Activated CD8-positive, alpha-beta memory T cell treated with anti-CD3 and anti-CD28 coated beads for 1 hour (primary cell): ENCODE data around the gene SNX10.

Source experiments
- DNase-seq, 2 donors: peaks; one replicate each; pipeline ENCODE4 v3.0.0-alpha.2; 2020; ENCODE audit warnings: low read depth in 1 of 2; ENCODE audit errors: extremely low read depth in 1 of 2

The SNX10 gene

GRCh38 chr7:26398756-26399509, 107.3 kb downstream of the SNX10 start:
- no peak for DNase-seq

DNA sequence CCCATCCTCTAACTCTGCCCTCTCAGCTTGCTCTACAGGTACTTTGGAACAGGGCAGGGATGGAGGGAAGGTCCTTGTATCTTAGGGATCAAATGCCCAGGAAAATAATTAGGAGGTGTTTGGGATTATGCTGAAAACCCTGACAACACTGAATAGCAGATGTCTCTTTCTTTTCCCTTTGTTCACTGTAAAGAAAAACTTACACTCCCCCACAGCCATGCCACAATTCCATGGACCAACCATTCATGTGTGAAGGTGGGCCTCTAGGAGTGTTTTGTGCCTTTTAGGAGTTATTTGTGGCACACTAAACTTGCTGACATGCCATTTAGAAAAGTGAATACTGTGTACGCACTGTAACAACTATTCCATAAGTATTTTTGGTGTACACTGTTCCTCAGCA, 108.1 kb downstream of the SNX10 start:
- no peak for DNase-seq

DNA sequence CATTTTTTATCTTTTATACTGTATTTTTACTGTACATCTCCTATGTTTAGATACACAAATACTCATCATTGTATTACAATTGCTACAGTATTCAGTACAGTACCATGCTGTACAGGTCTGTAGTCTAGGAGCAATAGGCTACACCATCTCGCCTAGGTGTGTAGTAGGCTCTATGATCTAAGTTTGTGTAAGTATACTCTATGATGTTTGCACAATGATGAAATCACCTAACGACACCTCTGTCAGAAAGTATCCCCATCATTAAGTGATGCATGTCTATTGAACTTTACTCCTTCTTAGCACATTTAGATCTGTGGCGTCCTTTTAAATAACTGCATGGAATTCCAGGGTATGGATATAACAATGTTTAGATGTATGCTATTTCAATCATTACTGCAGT, 112.0 kb downstream of the SNX10 start:
- no peak for DNase-seq

DNA sequence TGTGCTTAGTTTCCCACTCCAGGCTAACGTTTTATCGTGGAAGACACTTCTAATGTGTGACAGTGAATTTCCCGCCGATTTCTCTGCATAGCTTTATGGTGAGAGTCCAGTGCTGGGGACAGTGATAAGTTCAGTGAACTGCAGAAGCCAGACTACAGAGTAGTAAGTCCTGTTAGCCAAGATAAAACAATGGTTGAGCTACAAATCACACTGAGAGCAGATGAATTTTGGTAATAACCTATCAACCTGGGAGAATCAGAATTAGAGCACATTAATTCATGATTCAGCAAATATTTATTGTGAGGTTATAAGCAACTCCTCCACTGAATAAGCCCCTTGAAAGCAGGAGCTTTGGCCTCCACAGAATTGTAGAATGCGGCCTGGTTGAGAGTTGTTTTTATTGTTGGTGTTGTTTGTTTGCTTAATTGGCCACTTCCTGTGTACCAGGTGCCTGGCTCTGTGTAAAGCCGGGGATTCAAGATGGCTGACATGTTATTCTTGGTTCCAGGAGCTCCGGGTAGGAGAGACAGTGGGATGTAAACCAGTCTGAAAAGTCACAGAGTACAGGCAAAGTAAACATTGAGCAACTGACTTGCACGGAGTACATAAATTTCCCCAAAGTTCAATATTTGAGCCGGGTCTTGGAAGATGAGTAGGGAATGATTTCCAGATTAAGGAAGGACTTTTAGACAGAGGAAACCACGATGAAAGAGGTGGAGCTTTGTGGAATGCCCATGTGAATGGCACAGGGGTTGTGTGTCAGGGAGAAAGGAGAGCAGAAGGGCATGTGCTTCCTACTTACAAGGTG, 112.7 kb downstream of the SNX10 start:
- DNase-seq = no peak

DNA sequence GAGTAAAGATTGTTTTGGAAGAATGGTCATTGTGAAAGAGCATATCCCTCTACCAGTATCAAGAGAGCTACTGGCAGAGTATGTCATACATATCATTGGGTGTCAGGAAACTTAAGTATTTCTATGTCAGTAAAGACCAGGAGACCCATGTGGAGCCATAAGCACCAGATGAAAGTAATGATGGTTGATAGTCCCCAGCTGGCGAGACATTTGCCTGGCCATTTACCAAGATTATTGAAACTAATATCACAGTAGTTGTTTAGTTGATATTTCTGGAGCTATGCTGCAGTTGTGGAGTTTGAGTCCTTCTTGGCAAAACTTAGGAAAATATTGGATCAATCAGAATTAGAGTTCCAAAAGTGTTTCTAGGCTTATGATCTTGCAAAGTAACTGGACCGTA, 114.8 kb downstream of the SNX10 start:
- no peak for DNase-seq

DNA sequence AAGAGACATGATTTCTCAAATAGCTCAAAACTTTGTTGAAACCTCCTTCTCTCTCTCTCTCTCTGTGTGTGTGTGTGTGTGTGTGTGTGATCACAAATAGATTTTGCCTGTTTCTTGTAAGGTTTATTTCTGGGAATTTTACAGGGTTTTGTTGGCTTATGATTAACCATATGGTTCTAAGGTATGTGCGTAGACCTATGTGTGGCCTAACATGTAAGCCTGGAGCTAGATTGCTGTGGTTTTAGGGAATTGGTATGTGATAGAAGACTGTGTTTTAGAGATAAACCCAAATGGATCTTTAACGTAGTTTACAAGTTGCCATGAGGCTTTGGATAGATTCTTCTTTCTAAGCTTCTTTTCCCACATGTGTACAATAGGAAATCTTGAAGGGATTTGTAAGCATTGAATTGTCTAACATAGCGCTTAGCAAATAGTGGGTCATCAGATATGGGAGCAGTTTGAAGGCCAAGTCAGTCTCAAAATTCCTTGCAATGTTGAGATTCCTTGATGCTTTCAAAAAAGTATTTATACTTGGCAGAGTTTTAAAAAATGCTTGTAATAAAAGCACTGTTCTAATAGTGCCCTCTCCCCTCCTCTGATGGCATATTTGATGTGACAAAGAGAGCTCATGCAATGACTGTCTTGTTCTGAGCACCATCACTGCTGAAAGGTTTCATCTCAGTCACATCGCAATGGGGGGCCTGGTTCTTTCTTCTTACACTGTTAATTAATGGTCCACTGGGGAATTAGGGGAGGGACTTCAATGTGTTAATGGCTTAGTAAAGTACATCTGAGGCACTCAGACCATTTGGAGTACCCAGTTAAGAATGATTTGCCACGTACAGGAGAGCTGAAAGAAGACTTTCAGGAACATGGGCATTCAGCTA, 118.2 kb downstream of the SNX10 start:
- no peak for DNase-seq

DNA sequence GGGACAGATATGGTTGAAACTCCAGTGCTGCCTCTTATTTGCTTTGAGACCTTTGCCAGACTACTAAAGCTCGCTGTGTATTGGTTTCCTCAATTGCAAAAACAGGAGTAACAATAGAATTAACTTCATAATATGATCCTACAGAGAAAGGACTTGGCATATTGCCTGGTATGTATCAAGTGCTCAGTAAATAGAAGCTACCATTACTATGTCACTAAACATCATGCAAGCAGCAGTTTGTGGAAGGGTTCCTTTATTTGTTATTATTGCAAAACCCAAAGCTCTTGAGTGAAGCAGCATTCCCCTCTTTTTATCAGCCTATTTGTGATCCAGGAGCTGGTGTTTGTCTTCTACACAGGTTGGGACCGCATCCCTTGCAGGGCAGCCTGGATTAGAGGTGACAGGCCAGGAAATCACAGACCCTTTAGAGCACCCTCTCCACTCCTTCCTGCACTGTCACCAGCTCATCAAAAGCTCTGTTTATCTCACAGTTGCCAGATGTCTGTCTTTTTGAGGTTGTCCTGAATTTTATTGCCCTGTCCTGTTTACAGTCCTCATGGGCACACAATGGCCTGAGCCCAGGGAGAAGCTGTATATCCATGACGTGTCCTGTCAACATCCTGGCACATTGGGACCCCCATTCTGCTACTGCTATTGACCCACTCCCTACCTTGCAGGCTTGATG, 121.5 kb downstream of the SNX10 start:
- no peak for DNase-seq

DNA sequence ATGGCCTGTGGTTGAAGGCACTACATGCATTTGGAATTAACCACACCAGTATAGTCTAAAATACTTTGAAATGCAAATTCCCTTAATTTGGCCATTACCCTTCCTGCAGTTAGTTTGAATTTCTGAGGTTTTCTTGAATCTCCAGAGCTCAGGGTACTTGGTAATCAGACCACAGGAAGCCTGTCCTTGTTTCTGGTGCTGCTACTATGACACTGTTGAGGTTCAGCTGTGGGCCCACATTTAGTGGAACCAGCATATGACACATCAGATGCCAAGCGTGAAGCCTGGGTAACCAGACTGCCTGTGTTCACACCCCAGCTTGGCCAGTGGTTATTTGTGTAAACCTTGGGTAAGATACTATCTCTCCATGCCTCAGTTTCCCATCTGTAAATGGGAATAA, 124.3 kb downstream of the SNX10 start:
- DNase-seq = no peak

- no peak for DNase-seq
These were observed 126.3 kb downstream of the SNX10 start for GRCh38 chr7:26417911-26418413.

DNA sequence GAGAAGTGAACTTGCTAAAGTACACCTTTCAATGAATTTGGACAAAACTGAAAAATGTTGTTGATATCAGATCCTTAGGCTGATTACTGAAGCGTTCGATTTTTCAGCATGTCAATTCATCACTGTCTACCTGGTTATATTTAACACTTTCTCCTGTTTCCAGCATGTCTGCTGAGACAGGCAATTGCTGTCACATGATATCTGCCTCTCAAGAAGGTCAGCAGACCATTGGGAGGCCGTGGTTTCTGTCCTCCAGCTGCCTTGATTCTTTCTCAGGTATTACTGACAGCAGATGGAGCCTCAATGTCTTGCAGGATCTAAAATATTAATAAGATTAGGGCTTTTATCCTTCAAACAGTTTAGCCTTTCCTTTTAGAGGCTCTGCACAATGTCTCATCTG, 127.5 kb downstream of the SNX10 start:
- no peak for DNase-seq

DNA sequence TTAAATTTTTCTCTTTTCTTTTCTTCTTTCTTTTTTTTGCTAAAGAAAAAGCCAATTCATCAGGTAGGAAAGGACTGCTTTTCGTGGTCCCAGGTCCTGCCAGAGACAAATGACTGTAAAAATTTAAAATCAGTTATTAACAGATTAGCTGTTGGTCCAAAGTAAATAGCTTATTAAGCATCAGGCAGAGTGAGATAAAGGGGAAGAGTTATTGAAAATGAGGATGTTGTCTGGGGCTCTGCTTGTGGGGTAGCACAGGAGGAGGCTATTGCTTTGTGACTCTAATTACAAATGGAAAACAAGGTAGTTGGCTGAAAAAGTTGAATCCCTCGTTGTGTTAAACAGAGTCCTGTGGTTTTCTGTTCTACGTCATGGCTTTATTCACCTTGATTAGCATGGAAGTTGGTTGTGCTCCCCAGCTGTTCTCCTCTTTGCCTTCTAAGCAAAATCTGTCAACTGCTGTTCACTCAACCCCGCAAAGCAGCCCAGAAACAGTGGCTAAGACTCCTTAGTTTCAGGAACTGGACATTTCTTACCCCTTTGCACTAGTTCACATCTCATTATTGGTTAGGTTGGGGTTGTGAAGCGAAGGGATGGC, 128.9 kb downstream of the SNX10 start:
- no peak for DNase-seq

- no peak for DNase-seq
These were observed 131.1 kb downstream of the SNX10 start for GRCh38 chr7:26422761-26423160.

GRCh38 chr7:26423436-26423835, 131.8 kb downstream of the SNX10 start:
- no peak for DNase-seq
